OCI-LY1 (cell line): ENCODE data around the gene PNKP.

ENCODE experiments used
- H2AFZ ChIP-seq: fragments of 200-600 bp; sonication (generic), shearing (Covaris generic); 2 replicates; pipeline ENCODE4 v1.6.0; 2014; ENCODE audit warnings: antibody characterized with exemption, mild to moderate bottlenecking, low read length
- H3F3A ChIP-seq: fragments of 200-600 bp; sonication (generic), shearing (Covaris generic); 2 replicates; pipeline ENCODE4 v1.6.0; 2014; ENCODE audit warnings: mild to moderate bottlenecking, antibody characterized with exemption, low read length, moderate library complexity; ENCODE audit not compliant: insufficient read depth
- H3K27ac ChIP-seq: fragments of 200-600 bp; sonication (generic); 2 replicates; pipeline ENCODE4 v1.5.1; 2014; ENCODE audit warnings: low read length, mixed run types, mild to moderate bottlenecking, low read depth; ENCODE audit not compliant: poor library complexity, severe bottlenecking
- H3K27me3 ChIP-seq: fragments of 200-600 bp; sonication (generic); 2 replicates; pipeline ENCODE4 v1.6.0; 2014; ENCODE audit warnings: antibody characterized with exemption, mild to moderate bottlenecking, low read length, moderate library complexity; ENCODE audit not compliant: insufficient read depth
- H3K36me3 ChIP-seq: fragments of 200-600 bp; sonication (generic); 2 replicates; pipeline ENCODE4 v1.6.1; 2014; ENCODE audit warnings: mild to moderate bottlenecking, antibody characterized with exemption, low read length, moderate library complexity, mixed read lengths; ENCODE audit not compliant: insufficient read depth
- H3K4me1 ChIP-seq: fragments of 200-600 bp; sonication (generic); 2 replicates; pipeline ENCODE4 v1.5.1; 2014; ENCODE audit warnings: mild to moderate bottlenecking, low read length, moderate library complexity; ENCODE audit not compliant: insufficient read depth, severe bottlenecking
- H3K4me2 ChIP-seq: fragments of 200-600 bp; sonication (generic), shearing (Covaris generic); 2 replicates; pipeline ENCODE4 v1.6.1; 2014; ENCODE audit warnings: low read length
- H3K4me3 ChIP-seq: fragments of 200-600 bp; sonication (generic); 2 replicates; pipeline ENCODE4 v1.5.1; 2014; ENCODE audit warnings: low read length, low read depth, mild to moderate bottlenecking, mixed read lengths; ENCODE audit not compliant: poor library complexity, severe bottlenecking
- H3K79me2 ChIP-seq: fragments of 200-600 bp; shearing (Covaris generic); 2 replicates; pipeline ENCODE4 v1.6.1; 2016; ENCODE audit warnings: mixed run types, low read length, mixed read lengths; ENCODE audit not compliant: insufficient read depth
- H3K9ac ChIP-seq: fragments of 200-600 bp; sonication (generic), shearing (Covaris generic); 2 replicates; pipeline ENCODE4 v1.6.1; 2014; ENCODE audit warnings: mild to moderate bottlenecking, low read length, mixed read lengths
- H3K9me2 ChIP-seq: fragments of 200-600 bp; sonication (generic), shearing (Covaris generic); 2 replicates; pipeline ENCODE4 v1.6.1; 2014; ENCODE audit warnings: low read depth, mild to moderate bottlenecking, low read length, mixed read lengths
- H3K9me3 ChIP-seq: fragments of 200-600 bp; shearing (Covaris generic); 2 replicates; pipeline ENCODE4 v1.6.1; 2014; ENCODE audit warnings: low read length, mixed read lengths
- H4K20me1 ChIP-seq: fragments of 200-600 bp; sonication (generic), shearing (Covaris generic); 2 replicates; pipeline ENCODE4 v1.6.0; 2016; ENCODE audit warnings: mild to moderate bottlenecking, low read length; ENCODE audit not compliant: insufficient read depth
- EZH2 ChIP-seq: fragments of 200-600 bp; sonication (generic), shearing (Covaris generic); IDR thresholded peaks from 2 replicates; pipeline ENCODE4 v1.8.0; 2017; ENCODE audit warnings: borderline replicate concordance, mixed run types, mild to moderate bottlenecking, antibody characterized with exemption, low read length, moderate library complexity, mixed read lengths
- TF ChIP-seq, protein P1 (sequence below): fragments of 200-600 bp; sonication (generic), shearing (Covaris generic); IDR thresholded peaks from 2 replicates; pipeline ENCODE4 v1.5.1; 2017; ENCODE audit warnings: mild to moderate bottlenecking, antibody characterized with exemption, low read length, moderate library complexity, mixed read lengths

The PNKP gene

DNA sequence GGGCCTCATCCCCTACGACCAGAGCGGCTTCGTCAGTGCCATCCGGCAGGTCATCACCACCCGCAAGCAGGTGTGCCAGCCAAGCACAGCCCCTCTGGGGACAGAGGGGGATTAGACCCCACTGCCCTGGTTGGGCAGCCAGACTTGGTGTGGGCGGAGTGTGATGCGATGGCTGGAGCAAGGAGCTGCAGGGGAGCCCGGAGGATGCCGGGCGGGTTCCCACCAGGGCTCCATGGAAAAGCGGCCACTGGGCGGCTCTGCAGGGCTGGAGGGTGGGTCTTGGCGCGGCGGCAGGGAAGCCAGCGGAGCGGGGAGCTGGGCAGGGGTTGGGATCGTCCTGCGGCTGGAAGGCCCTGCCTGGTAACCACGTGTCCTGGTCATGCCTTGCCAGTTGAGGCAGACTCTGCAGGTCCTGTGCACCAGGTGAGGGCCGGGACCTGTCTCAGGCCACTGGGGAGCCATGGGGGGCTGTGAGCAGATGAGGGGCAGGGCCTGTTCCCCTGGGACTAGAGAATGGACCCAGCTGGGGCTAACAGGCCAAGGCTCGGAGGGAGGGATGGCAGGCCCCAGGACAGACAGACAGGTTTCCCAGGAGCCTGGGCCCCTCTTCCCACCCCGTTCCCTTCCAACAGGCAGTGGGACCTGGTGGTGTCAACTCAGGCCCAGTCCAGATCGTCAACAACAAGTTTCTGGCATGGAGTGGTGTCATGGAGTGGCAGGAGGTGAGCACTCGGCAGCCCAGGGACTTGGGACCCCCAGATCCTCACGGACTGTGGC, 10.1 kb downstream of the PNKP start:
- Histone ChIP-seq H3F3A (no peaks in the 10 kb centered on the region), H3K4me3 (no peak overlapping the region), H2AFZ (no peak overlapping the region), H3K36me3 (peaks cover 78% of the 10 kb centered on the region), H3K79me2 (peaks cover 19% of the 10 kb centered on the region), H3K4me2 (no peak overlapping the region), H3K4me1 (peaks cover 45% of the 10 kb centered on the region), H3K9me2 (no peaks in the 10 kb centered on the region), H3K27me3 (no peaks in the 10 kb centered on the region), H3K9me3 (no peaks in the 10 kb centered on the region), H4K20me1 (no peaks in the 10 kb centered on the region), H3K9ac (no peak overlapping the region; the same call in 1 of the 2 replicates), H3K27ac (peak overlapping the region; percentile 66)
- TF ChIP-seq, protein P1, sequence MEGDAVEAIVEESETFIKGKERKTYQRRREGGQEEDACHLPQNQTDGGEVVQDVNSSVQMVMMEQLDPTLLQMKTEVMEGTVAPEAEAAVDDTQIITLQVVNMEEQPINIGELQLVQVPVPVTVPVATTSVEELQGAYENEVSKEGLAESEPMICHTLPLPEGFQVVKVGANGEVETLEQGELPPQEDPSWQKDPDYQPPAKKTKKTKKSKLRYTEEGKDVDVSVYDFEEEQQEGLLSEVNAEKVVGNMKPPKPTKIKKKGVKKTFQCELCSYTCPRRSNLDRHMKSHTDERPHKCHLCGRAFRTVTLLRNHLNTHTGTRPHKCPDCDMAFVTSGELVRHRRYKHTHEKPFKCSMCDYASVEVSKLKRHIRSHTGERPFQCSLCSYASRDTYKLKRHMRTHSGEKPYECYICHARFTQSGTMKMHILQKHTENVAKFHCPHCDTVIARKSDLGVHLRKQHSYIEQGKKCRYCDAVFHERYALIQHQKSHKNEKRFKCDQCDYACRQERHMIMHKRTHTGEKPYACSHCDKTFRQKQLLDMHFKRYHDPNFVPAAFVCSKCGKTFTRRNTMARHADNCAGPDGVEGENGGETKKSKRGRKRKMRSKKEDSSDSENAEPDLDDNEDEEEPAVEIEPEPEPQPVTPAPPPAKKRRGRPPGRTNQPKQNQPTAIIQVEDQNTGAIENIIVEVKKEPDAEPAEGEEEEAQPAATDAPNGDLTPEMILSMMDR, result no peak
- no peak for TF ChIP-seq EZH2

DNA sequence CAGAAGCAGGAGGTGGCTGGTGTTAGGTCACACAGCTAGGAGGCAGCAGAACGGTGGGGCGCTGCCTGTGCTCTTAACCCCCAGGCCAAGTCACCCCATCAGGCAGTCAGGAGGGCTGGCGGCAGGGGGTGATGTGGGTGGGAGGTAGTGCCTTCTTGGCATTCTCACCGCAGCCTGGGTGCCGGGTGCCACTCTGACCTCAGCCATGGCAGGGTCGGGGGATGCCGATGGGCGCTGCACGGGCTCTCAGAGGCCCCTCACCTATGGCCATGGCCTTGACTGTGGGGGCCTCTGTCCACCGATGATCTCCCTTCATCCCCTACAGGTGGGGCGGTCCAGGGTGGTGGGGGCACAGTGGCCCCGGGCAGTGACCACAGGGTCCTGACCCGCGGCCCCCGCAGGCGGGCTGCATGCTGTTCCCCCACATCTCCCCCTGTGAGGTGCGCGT, 10.8 kb downstream of the PNKP start:
- no peak overlapping the region for H2AFZ ChIP-seq
- no peak overlapping the region for H3K27ac ChIP-seq
- no peaks in the 10 kb centered on the region for H3K9me3 ChIP-seq
- peaks cover 25% of the 10 kb centered on the region for H3K79me2 ChIP-seq
- H3K9me2 ChIP-seq, result no peaks in the 10 kb centered on the region
- no peaks in the 10 kb centered on the region for H3K27me3 ChIP-seq
- peaks cover 43% of the 10 kb centered on the region for H3K4me1 ChIP-seq
- no peak overlapping the region for H3K4me2 ChIP-seq
- no peak overlapping the region for H3K9ac ChIP-seq
- H3K36me3 ChIP-seq, result peaks cover 73% of the 10 kb centered on the region
- H3K4me3 ChIP-seq, result no peak overlapping the region
- H3F3A ChIP-seq, result no peaks in the 10 kb centered on the region
- H4K20me1 ChIP-seq, result no peaks in the 10 kb centered on the region
- TF ChIP-seq EZH2, result no peak

DNA sequence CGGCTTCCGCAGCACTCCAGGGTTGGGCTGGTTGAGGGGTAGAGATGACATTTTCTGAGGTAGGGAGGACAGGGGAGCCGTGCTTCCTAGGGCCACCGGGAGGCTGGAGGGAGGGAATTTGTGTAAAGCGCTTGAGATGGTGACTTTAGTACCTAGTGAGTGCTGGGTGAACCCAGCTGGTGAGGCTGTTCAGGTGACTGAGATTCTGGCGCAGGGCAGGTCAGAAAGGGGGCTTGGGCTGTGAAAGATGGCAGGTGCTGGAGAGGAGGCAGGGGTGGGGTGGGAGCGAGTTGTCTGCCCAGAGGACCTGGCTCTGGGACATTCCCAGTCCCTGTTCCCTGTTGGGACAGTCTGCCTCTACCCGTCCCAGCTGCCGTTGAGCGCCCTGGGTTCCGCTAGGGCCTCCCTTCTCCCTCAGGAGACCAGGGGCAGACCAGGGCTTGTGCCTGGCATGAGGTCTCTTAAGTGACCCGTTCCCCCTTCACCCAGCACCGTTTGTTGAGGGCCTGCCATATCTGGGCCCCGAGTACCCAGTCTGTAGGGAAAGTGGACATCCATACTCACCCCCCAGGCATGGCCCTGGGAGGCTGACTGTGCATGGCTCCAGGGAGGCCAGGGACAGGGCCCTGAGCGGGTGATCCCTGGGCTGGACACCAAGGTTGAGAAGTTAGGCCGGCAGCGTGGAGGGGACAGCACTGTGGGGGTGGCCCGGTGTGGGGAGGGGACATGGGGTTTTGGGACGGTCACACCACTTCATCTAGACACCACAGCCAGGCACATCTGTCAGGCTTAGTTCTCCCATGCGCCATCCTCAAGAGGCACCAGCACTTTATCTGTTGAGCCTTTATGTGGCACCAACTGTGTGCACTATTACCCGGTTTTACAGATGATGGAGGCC, 11.5 kb downstream of the PNKP start:
- Histone ChIP-seq H3K9me3 (no peaks in the 10 kb centered on the region), H3K9ac (no peak overlapping the region), H3K27me3 (no peaks in the 10 kb centered on the region), H3K36me3 (peaks cover 66% of the 10 kb centered on the region), H3K4me3 (no peak overlapping the region), H3K9me2 (no peaks in the 10 kb centered on the region), H3K27ac (peak overlapping the region; percentile 34), H3K4me1 (peaks cover 36% of the 10 kb centered on the region), H3F3A (no peaks in the 10 kb centered on the region), H2AFZ (no peak overlapping the region), H3K79me2 (peaks cover 25% of the 10 kb centered on the region), H3K4me2 (no peak overlapping the region), H4K20me1 (no peaks in the 10 kb centered on the region)
- no peak for TF ChIP-seq EZH2
- TF ChIP-seq, protein P1, result no peak
